ENCODE results near the gene TET3. TPM values are rescaled to one million over a fixed set of nuclear protein-coding genes. Genes with fewer than 3 reads are reported as not detected.

TET3 gene
- total and polyA plus RNA-seq, 9 of the 15 experiments (the other 6 are each of a cell fraction or from before 2014, with no cell fraction given), result 0.35 to 16.3 (median 5.5) TPM

DNA sequence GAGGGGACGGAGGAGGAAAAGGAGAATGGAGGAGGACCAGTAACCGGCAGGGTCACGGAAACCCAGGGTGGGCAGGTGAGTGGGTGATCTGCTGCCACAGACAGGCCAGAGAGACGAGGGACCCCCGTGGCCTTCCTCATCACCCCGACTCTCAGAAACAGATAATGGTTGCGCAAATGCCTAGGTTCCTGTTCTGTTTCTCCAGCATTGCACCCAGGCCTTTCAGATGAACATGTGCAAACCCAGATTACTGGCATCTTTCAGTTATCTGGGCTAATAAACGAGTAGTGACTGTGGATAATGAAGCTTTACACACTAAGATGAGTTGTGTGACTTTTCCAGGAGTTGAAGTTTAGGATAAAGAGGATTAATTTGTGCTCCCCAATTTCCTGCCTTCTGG lies 46.5 kb downstream of the TET3 start:
- Histone ChIP-seq H3K79me2 (ENCODE audit: control insufficient read depth, insufficient read depth, low read length) (peaks cover 93% of the 10 kb centered on the region), H3K4me2 (ENCODE audit: insufficient read depth, low read length) (peak overlapping the region; percentile 72), H3K27me3 (ENCODE audit: control insufficient read depth in 2 of 2, insufficient read depth in 2 of 2, low read length in 2 of 2) (no peaks in the 10 kb centered on the region), H3K9ac (ENCODE audit: insufficient read depth in 1 of 2, low read depth in 2 of 2, low read length in 2 of 2) (peak overlapping the region in 1 of 2 experiments; percentile 85; a peak in 3 of 4 replicates), H2AFZ (ENCODE audit: low read depth, low read length) (0 out of 2 replicates have a peak overlapping the region, but pooled peaks have one; percentile 5), H4K20me1 (replicated peaks; ENCODE audit: control insufficient read depth, insufficient read depth, low read length) (no peaks in the 10 kb centered on the region), H3K36me3 (ENCODE audit: control insufficient read depth, insufficient read depth, low read length) (no peaks in the 10 kb centered on the region), H3K27ac (ENCODE audit: extremely low read depth, low read depth, low read length) (no peak overlapping the region), H3K9me1 (ENCODE audit: control insufficient read depth, insufficient read depth, low read length) (no peaks in the 10 kb centered on the region), H3K4me3 (no peak overlapping the region), H3K9me3 (replicated peaks; ENCODE audit: control insufficient read depth, insufficient read depth, low read depth, low read length) (peaks cover 13% of the 10 kb centered on the region), H3K4me1 (replicated peaks in 1 of 2; ENCODE audit: control insufficient read depth in 2 of 2, insufficient read depth in 2 of 2, low read length in 2 of 2) (peaks cover 25 to 59% of the 10 kb centered on the region in 2 experiments)
- in situ Hi-C loops (cut with MboI), result no loop called here
- no peak for DNase-seq (ENCODE audit: extremely low read depth in 1 of 4, low spot score in 3 of 4)
- BruUV-seq (replicated peaks), result no TSS peak
- ATAC-seq, result no peak
- FAIRE-seq, result no peak
- intact Hi-C loops (cut with micrococcal nuclease), result loop anchor here (5.0 kb wide), 1 partner anchor 46 kb away; no protein-coding TSS in a partner anchor
- TF ChIP-seq ZNF140 (CRISPR knock-in tag; IDR thresholded peaks at IDR 0.05), result no peak
- peak; percentile 55 for TF ChIP-seq ARID1B (IDR thresholded peaks at IDR 0.05)
- peak; percentile 90 for TF ChIP-seq CEBPB (tag; IDR thresholded peaks at IDR 0.05)
- TF ChIP-seq KAT7 (CRISPR knock-in tag; IDR thresholded peaks at IDR 0.05; ENCODE audit: borderline replicate concordance), result 0 out of 2 replicates have a peak, but pooled peaks have one; percentile 28
- TF ChIP-seq CTBP1 (IDR thresholded peaks at IDR 0.05; ENCODE audit: borderline replicate concordance), result no peak
- TF ChIP-seq NR2C1 (IDR thresholded peaks at IDR 0.05), result no peak
- no peak for TF ChIP-seq NR2C1 (tag; IDR thresholded peaks at IDR 0.05)
- TF ChIP-seq IFI16 (CRISPR knock-in tag; IDR thresholded peaks at IDR 0.05), result no peak
- no peak for TF ChIP-seq ZNF436 (CRISPR knock-in tag; IDR thresholded peaks at IDR 0.05)
- no peak for TF ChIP-seq SAP30 (IDR thresholded peaks at IDR 0.05; ENCODE audit: borderline replicate concordance, insufficient read depth, low read depth, low read length, poor library complexity, severe bottlenecking)
- TF ChIP-seq CEBPG (CRISPR knock-in tag; IDR thresholded peaks at IDR 0.05), result peak; percentile 51; the same call in 1 of the 2 replicates
- 0 out of 4 replicates have a peak, but pooled peaks of 1 of the 2 experiments have one; percentile 39 for TF ChIP-seq CEBPG (tag; conservative IDR thresholded peaks at IDR 0.05 in 1 of 2, IDR thresholded peaks at IDR 0.05 in 1 of 2)
- no peak for TF ChIP-seq ZNF699 (CRISPR knock-in tag; IDR thresholded peaks at IDR 0.05; ENCODE audit: insufficient replicate concordance)
- peak; percentile 43; the same call in 1 of the 2 replicates for TF ChIP-seq TAL1 (IDR thresholded peaks at IDR 0.05)
- TF ChIP-seq RB1 (IDR thresholded peaks at IDR 0.05; ENCODE audit: low read depth), result no peak
- 0 out of 2 replicates have a peak, but pooled peaks have one; percentile 46 for TF ChIP-seq CBFA2T3 (IDR thresholded peaks at IDR 0.05)
- TF ChIP-seq SMARCA4 (IDR thresholded peaks at IDR 0.05), result 0 out of 2 replicates have a peak, but pooled peaks have one; percentile 11
- TF ChIP-seq ZNF324 (CRISPR knock-in tag; IDR thresholded peaks at IDR 0.05), result no peak
- TF ChIP-seq TCF3 (CRISPR knock-in tag; IDR thresholded peaks at IDR 0.05), result peak; percentile 34; the same call in 1 of the 2 replicates
- TF ChIP-seq BMI1 (IDR thresholded peaks at IDR 0.05; ENCODE audit: low read length), result no peak
- no peak for TF ChIP-seq ZNF507 (tag; conservative IDR thresholded peaks at IDR 0.05)
- no peak for TF ChIP-seq NFXL1 (CRISPR knock-in tag; IDR thresholded peaks at IDR 0.05)
- no peak for TF ChIP-seq POLR2G (IDR thresholded peaks at IDR 0.05; ENCODE audit: low read depth, low read length)
- 43% methylated on average over 8 of the region's 8 CpGs for WGBS (ENCODE audit: insufficient coverage, low coverage, missing lambda C conversion rate)
- POLR2A ChIA-PET, result interaction anchor here (0.6 to 1.9 kb wide), 3 partner anchors 11 to 44 kb away, joined by 3 to 7 read pairs (median 3); no protein-coding TSS in a partner anchor
- CTCF ChIA-PET (ENCODE audit: low intra/inter-chr PET ratio), result no interaction called here

Data from K562 (cell line).